GM23338 (cell line): ENCODE measurements around the gene APLN. TPM values are rescaled to one million over a fixed set of nuclear protein-coding genes. Genes with fewer than 3 reads are reported as not detected.

Experiments used
- ATAC-seq: fragments of 200-7000 bp; cut with Tn5 transposase; 3 replicates; pipeline ENCODE4 v1.9.1; 2020
- DNase-seq: peaks from one replicate; pipeline ENCODE4 v3.0.0-alpha.2; 2015; ENCODE audit warnings: low spot score
- H2AFZ ChIP-seq: fragments of 200-600 bp; sonication (generic); 2 replicates; pipeline ENCODE4 v1.8.0; 2016; ENCODE audit warnings: antibody characterized with exemption, mild to moderate bottlenecking, moderate library complexity
- H3F3A ChIP-seq: fragments of 200-600 bp; sonication (generic); replicated peaks from 2 replicates; pipeline ENCODE4 v1.8.0; 2017; ENCODE audit warnings: antibody characterized with exemption, mixed run types, low read depth
- H3K27ac ChIP-seq: fragments of 200-600 bp; sonication (generic); 2 replicates; pipeline ENCODE4 v1.6.1; 2016; ENCODE audit warnings: low read depth
- H3K27me3 ChIP-seq: fragments of 200-600 bp; sonication (generic); 2 replicates; pipeline ENCODE4 v1.8.0; 2016; ENCODE audit warnings: mild to moderate bottlenecking, mixed run types, moderate library complexity; ENCODE audit not compliant: insufficient read depth
- H3K36me3 ChIP-seq: fragments of 200-600 bp; sonication (generic); 2 replicates; pipeline ENCODE4 v1.8.0; 2016; ENCODE audit warnings: mild to moderate bottlenecking; ENCODE audit not compliant: insufficient read depth
- H3K4me1 ChIP-seq: fragments of 200-600 bp; sonication (generic); 2 replicates; pipeline ENCODE4 v1.8.0; 2016; ENCODE audit warnings: mild to moderate bottlenecking, moderate library complexity; ENCODE audit not compliant: insufficient read depth
- H3K4me2 ChIP-seq: fragments of 200-600 bp; sonication (generic); 2 replicates; pipeline ENCODE4 v1.7.1; 2017; ENCODE audit warnings: mixed run types
- H3K4me3 ChIP-seq: fragments of 200-600 bp; sonication (generic); 2 replicates; pipeline ENCODE4 v1.6.1; 2016; ENCODE audit warnings: mixed run types
- H3K79me2 ChIP-seq: fragments of 200-600 bp; sonication (generic); replicated peaks from 2 replicates; pipeline ENCODE4 v1.8.0; 2017; ENCODE audit warnings: mild to moderate bottlenecking; ENCODE audit not compliant: insufficient read depth
- H3K9me2 ChIP-seq: fragments of 200-600 bp; sonication (generic); 2 replicates; pipeline ENCODE4 v1.8.0; 2017; ENCODE audit not compliant: insufficient read depth
- H4K20me1 ChIP-seq: fragments of 200-600 bp; sonication (generic); replicated peaks from 2 replicates; pipeline ENCODE4 v1.8.0; 2017; ENCODE audit warnings: mild to moderate bottlenecking; ENCODE audit not compliant: insufficient read depth
- H3K27ac Mint-ChIP-seq: 2 replicates; pipeline ENCODE4 v1.8.0; 2020; ENCODE audit warnings: inconsistent platforms, mild to moderate bottlenecking, moderate library complexity, mixed read lengths
- H3K27me3 Mint-ChIP-seq: 3 replicates; pipeline ENCODE4 v1.8.0; 2022; ENCODE audit warnings: low read depth, mild to moderate bottlenecking, moderate library complexity, mixed read lengths, inconsistent platforms; ENCODE audit not compliant: insufficient read depth, poor library complexity
- H3K36me3 Mint-ChIP-seq: 3 replicates; pipeline ENCODE4 v1.8.0; 2021; ENCODE audit warnings: low read depth, mild to moderate bottlenecking, inconsistent platforms, moderate library complexity, mixed read lengths
- H3K4me1 Mint-ChIP-seq: 3 replicates; pipeline ENCODE4 v1.8.0; 2020; ENCODE audit warnings: mild to moderate bottlenecking, inconsistent platforms, mixed read lengths
- H3K4me3 Mint-ChIP-seq: 3 replicates; pipeline ENCODE4 v1.8.0; 2021; ENCODE audit warnings: moderate library complexity, mild to moderate bottlenecking, inconsistent platforms, mixed read lengths
- H3K9me3 Mint-ChIP-seq: 3 replicates; pipeline ENCODE4 v1.8.0; 2020; ENCODE audit warnings: moderate library complexity, mild to moderate bottlenecking, inconsistent platforms, mixed read lengths
- CREB1 ChIP-seq: fragments of 250-450 bp; sonication (Bioruptor Pico); IDR thresholded peaks from 2 replicates; pipeline ENCODE4 v1.5.0; 2020; ENCODE audit warnings: low read depth, mild to moderate bottlenecking, moderate library complexity
- ETS1 ChIP-seq: IDR thresholded peaks from 2 replicates; pipeline ENCODE4 v1.6.1; 2016; ENCODE audit warnings: antibody characterized with exemption
- EZH2 ChIP-seq: fragments of 200-600 bp; sonication (generic); IDR thresholded peaks from one replicate; pipeline ENCODE4 v1.8.0; 2017; ENCODE audit warnings: antibody characterized with exemption, mild to moderate bottlenecking, low read depth; ENCODE audit not compliant: unreplicated experiment
- EZH2phosphoT487 ChIP-seq: fragments of 200-600 bp; sonication (generic); IDR thresholded peaks from one replicate; pipeline ENCODE4 v1.8.1; 2018; ENCODE audit warnings: antibody characterized with exemption; ENCODE audit not compliant: unreplicated experiment
- JUNB ChIP-seq: IDR thresholded peaks from one replicate; pipeline ENCODE4 v1.6.1; 2016; ENCODE audit warnings: antibody characterized with exemption; ENCODE audit not compliant: unreplicated experiment
- NANOG ChIP-seq: IDR thresholded peaks from 2 replicates; pipeline ENCODE4 v1.6.1; 2016; ENCODE audit warnings: antibody characterized with exemption, borderline replicate concordance
- POLR2AphosphoS5 ChIP-seq: IDR thresholded peaks from 2 replicates; pipeline ENCODE4 v1.6.1; 2016; ENCODE audit warnings: antibody characterized with exemption, low read depth
- REST ChIP-seq: IDR thresholded peaks from one replicate; pipeline ENCODE4 v1.6.1; 2018; ENCODE audit warnings: antibody characterized with exemption; ENCODE audit not compliant: unreplicated experiment
- STAT1 ChIP-seq: IDR thresholded peaks from one replicate; pipeline ENCODE4 v1.6.1; 2016; ENCODE audit warnings: antibody characterized with exemption; ENCODE audit not compliant: unreplicated experiment
- ZNF114 ChIP-seq: fragments of 250-450 bp; sonication (Bioruptor Pico); IDR thresholded peaks from 2 replicates; pipeline ENCODE4 v1.5.0; 2020; ENCODE audit warnings: mild to moderate bottlenecking, moderate library complexity
- ZNF331 ChIP-seq: fragments of 250-450 bp; sonication (Bioruptor Pico); IDR thresholded peaks from 2 replicates; pipeline ENCODE4 v1.5.0; 2020; ENCODE audit warnings: low read depth, mild to moderate bottlenecking, moderate library complexity
- polyA plus RNA-seq: library from polyadenylated mRNA; unstranded; fragments of >200 nt; fragmentation: Nextera tagmentation; extraction: Ambion mirVana; gene quantifications from 2 replicates; pipeline ENCODE4 v1.2.1, GENCODE V29; 2016
- total RNA-seq: library from RNA; depleted of rRNA; stranded (reverse); fragments of >200 nt; shearing (Covaris generic); gene quantifications from 2 replicates; pipeline ENCODE4 v1.2.3, GENCODE V29; 2014
- TF ChIP-seq, protein P1 (sequence below): fragments of 250-450 bp; sonication (Bioruptor Pico); IDR thresholded peaks from 2 replicates; pipeline ENCODE4 v1.5.0; 2020; ENCODE audit warnings: mild to moderate bottlenecking, moderate library complexity
- TF ChIP-seq, protein P2 (sequence below), 2 experiments: fragments of 200-600 bp in 1 of 2; sonication (generic) in 1 of 2; conservative IDR thresholded peaks; 2 replicates each; pipeline versions ENCODE4 v1.5.1 to v1.6.1; 2016 to 2017; ENCODE audit warnings: antibody characterized with exemption in 2 of 2, low read depth in 2 of 2, mild to moderate bottlenecking in 2 of 2, moderate library complexity in 1 of 2

Gene APLN
- total and polyA plus RNA-seq, 2 experiments from 2014 or later, result 0.49 to 0.60 TPM

DNA sequence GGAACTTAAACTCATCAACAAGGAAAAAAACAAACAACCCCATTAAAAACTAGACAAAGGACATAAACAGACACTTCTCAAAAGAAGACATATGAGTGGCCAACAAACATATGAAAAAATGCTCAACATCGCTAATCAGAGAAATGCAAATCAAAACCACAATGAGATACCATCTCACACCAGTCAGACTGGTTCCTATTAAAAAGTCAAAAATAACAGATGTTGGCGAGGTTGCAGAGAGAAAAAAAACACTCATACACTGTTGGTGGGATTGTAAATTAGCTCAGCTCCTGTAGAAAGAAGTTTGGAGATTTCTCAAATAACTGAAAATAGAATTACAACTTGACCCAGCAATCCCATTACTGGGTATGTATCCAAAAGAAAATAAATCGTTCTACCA is 28.7 kb downstream of the APLN start:
- H3K36me3 ChIP-seq, result no peaks in the 10 kb centered on the region
- no peak for ATAC-seq

More for the DNA sequence above, 28.7 kb downstream of the APLN start:
- H3K4me1 ChIP-seq, result no peaks in the 10 kb centered on the region
- no peak overlapping the region for H3K4me3 ChIP-seq
- Mint-ChIP-seq H3K27ac (no peak overlapping the region), H3K36me3 (no peaks in the 10 kb centered on the region), H3K27me3 (peaks cover 4% of the 10 kb centered on the region), H3K9me3 (no peaks in the 10 kb centered on the region), H3K4me3 (no peak overlapping the region), H3K4me1 (peaks cover 2% of the 10 kb centered on the region; the same call in 1 of the 3 replicates)
- DNase-seq, result no peak
- H3K79me2 ChIP-seq, result no peaks in the 10 kb centered on the region
- no peaks in the 10 kb centered on the region for H4K20me1 ChIP-seq
- no peak overlapping the region for H3K27ac ChIP-seq
- H3K4me2 ChIP-seq, result no peak overlapping the region
- no peak overlapping the region for H2AFZ ChIP-seq
- no peak for TF ChIP-seq REST
- TF ChIP-seq, protein P1, sequence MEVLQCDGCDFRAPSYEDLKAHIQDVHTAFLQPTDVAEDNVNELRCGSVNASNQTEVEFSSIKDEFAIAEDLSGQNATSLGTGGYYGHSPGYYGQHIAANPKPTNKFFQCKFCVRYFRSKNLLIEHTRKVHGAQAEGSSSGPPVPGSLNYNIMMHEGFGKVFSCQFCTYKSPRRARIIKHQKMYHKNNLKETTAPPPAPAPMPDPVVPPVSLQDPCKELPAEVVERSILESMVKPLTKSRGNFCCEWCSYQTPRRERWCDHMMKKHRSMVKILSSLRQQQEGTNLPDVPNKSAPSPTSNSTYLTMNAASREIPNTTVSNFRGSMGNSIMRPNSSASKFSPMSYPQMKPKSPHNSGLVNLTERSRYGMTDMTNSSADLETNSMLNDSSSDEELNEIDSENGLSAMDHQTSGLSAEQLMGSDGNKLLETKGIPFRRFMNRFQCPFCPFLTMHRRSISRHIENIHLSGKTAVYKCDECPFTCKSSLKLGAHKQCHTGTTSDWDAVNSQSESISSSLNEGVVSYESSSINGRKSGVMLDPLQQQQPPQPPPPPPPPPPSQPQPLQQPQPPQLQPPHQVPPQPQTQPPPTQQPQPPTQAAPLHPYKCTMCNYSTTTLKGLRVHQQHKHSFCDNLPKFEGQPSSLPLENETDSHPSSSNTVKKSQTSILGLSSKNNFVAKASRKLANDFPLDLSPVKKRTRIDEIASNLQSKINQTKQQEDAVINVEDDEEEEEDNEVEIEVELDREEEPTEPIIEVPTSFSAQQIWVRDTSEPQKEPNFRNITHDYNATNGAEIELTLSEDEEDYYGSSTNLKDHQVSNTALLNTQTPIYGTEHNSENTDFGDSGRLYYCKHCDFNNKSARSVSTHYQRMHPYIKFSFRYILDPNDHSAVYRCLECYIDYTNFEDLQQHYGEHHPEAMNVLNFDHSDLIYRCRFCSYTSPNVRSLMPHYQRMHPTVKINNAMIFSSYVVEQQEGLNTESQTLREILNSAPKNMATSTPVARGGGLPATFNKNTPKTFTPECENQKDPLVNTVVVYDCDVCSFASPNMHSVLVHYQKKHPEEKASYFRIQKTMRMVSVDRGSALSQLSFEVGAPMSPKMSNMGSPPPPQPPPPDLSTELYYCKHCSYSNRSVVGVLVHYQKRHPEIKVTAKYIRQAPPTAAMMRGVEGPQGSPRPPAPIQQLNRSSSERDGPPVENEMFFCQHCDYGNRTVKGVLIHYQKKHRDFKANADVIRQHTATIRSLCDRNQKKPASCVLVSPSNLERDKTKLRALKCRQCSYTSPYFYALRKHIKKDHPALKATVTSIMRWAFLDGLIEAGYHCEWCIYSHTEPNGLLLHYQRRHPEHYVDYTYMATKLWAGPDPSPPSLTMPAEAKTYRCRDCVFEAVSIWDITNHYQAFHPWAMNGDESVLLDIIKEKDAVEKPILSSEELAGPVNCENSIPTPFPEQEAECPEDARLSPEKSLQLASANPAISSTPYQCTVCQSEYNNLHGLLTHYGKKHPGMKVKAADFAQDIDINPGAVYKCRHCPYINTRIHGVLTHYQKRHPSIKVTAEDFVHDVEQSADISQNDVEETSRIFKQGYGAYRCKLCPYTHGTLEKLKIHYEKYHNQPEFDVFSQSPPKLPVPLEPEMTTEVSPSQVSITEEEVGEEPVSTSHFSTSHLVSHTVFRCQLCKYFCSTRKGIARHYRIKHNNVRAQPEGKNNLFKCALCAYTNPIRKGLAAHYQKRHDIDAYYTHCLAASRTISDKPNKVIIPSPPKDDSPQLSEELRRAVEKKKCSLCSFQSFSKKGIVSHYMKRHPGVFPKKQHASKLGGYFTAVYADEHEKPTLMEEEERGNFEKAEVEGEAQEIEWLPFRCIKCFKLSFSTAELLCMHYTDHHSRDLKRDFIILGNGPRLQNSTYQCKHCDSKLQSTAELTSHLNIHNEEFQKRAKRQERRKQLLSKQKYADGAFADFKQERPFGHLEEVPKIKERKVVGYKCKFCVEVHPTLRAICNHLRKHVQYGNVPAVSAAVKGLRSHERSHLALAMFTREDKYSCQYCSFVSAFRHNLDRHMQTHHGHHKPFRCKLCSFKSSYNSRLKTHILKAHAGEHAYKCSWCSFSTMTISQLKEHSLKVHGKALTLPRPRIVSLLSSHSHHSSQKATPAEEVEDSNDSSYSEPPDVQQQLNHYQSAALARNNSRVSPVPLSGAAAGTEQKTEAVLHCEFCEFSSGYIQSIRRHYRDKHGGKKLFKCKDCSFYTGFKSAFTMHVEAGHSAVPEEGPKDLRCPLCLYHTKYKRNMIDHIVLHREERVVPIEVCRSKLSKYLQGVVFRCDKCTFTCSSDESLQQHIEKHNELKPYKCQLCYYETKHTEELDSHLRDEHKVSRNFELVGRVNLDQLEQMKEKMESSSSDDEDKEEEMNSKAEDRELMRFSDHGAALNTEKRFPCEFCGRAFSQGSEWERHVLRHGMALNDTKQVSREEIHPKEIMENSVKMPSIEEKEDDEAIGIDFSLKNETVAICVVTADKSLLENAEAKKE (CRISPR knock-in tag), result no peak
- TF ChIP-seq CREB1, result no peak
- no peak for TF ChIP-seq POLR2AphosphoS5
- TF ChIP-seq ZNF114, result no peak
- TF ChIP-seq ETS1, result no peak
- TF ChIP-seq EZH2phosphoT487, result no peak
- TF ChIP-seq, protein P2, sequence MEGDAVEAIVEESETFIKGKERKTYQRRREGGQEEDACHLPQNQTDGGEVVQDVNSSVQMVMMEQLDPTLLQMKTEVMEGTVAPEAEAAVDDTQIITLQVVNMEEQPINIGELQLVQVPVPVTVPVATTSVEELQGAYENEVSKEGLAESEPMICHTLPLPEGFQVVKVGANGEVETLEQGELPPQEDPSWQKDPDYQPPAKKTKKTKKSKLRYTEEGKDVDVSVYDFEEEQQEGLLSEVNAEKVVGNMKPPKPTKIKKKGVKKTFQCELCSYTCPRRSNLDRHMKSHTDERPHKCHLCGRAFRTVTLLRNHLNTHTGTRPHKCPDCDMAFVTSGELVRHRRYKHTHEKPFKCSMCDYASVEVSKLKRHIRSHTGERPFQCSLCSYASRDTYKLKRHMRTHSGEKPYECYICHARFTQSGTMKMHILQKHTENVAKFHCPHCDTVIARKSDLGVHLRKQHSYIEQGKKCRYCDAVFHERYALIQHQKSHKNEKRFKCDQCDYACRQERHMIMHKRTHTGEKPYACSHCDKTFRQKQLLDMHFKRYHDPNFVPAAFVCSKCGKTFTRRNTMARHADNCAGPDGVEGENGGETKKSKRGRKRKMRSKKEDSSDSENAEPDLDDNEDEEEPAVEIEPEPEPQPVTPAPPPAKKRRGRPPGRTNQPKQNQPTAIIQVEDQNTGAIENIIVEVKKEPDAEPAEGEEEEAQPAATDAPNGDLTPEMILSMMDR (conservative IDR thresholded peaks at IDR 0.05; ENCODE audit: low read depth in 2 of 2), result no peak
- no peak for TF ChIP-seq ZNF331 (CRISPR knock-in tag)
- TF ChIP-seq NANOG, result no peak
- TF ChIP-seq JUNB, result no peak
- TF ChIP-seq STAT1, result no peak
- no peak for TF ChIP-seq EZH2
- H3K9me2 ChIP-seq, result no peaks in the 10 kb centered on the region
- H3F3A ChIP-seq, result no peaks in the 10 kb centered on the region
- no peaks in the 10 kb centered on the region for H3K27me3 ChIP-seq
